Measurements from ENCODE around the gene PIK3CA.

- no peak for TF ChIP-seq CTCF (IDR thresholded peaks at IDR 0.05)
- TF ChIP-seq POLR2A (IDR thresholded peaks at IDR 0.05), result no peak
These were observed 84.9 kb downstream of the PIK3CA start for GRCh38 chr3:179233043-179233442.

Measured in vagina (tissue), 2 donors.